Keratinocyte (primary cell): Measurements from ENCODE around the gene NAB1. TPM values are rescaled to one million over a fixed set of nuclear protein-coding genes. Genes with fewer than 3 reads are reported as not detected.

Experiments
- DNase-seq: peaks from one replicate; pipeline ENCODE4 v3.0.0-alpha.2; 2011; ENCODE audit warnings: low read depth, missing footprints, low spot score
- FAIRE-seq: peaks from 2 replicates; lab custom pipeline; 2011; peaks lifted over from hg19 to GRCh38; lab: Jason Lieb, UNC
- H2AFZ ChIP-seq: 2 replicates; pipeline ENCODE4 v1.6.0; 2012; ENCODE audit warnings: low read length, control low read depth, inconsistent platforms; ENCODE audit not compliant: control insufficient read depth
- H3K27ac ChIP-seq: 2 replicates; pipeline ENCODE4 v1.5.1; 2011; ENCODE audit warnings: low read length; ENCODE audit not compliant: control insufficient read depth, insufficient read depth
- H3K27me3 ChIP-seq: 3 replicates; pipeline ENCODE4 v1.6.0; 2011; ENCODE audit warnings: low read length; ENCODE audit not compliant: control insufficient read depth, insufficient read depth; ENCODE audit errors: extremely low read depth
- H3K36me3 ChIP-seq, 2 experiments: 2 replicates in 1 of 2; 3 replicates in 1 of 2; pipeline ENCODE4 v1.5.1; 2011; ENCODE audit warnings: low read length in 2 of 2, mild to moderate bottlenecking in 1 of 2; ENCODE audit not compliant: control insufficient read depth in 2 of 2, insufficient read depth in 2 of 2; ENCODE audit errors: extremely low read depth in 1 of 2
- H3K4me1 ChIP-seq: 3 replicates; pipeline ENCODE4 v1.5.1; 2011; ENCODE audit warnings: low read length; ENCODE audit not compliant: control insufficient read depth, insufficient read depth; ENCODE audit errors: extremely low read depth
- H3K4me2 ChIP-seq: 3 replicates; pipeline ENCODE4 v1.6.0; 2011; ENCODE audit warnings: low read depth, low read length; ENCODE audit not compliant: control insufficient read depth, insufficient read depth; ENCODE audit errors: extremely low read depth
- H3K4me3 ChIP-seq, 3 experiments: fragments of 200-600 bp in 1 of 3; sonication (generic) in 1 of 3; 2 replicates in 2 of 3; 3 replicates in 1 of 3; pipeline ENCODE4 v1.5.1; 2011 to 2016; ENCODE audit warnings: low read length in 3 of 3, mild to moderate bottlenecking in 3 of 3, control low read depth in 2 of 3, inconsistent platforms in 1 of 3, low read depth in 1 of 3, mixed read lengths in 1 of 3, mixed run types in 1 of 3, moderate library complexity in 1 of 3; ENCODE audit not compliant: control insufficient read depth in 2 of 3, insufficient read depth in 2 of 3; ENCODE audit errors: extremely low read depth in 1 of 3
- H3K79me2 ChIP-seq: 2 replicates; pipeline ENCODE4 v1.6.0; 2012; ENCODE audit warnings: low read length; ENCODE audit not compliant: control insufficient read depth, insufficient read depth
- H3K9ac ChIP-seq: 3 replicates; pipeline ENCODE4 v1.6.0; 2011; ENCODE audit warnings: low read length; ENCODE audit not compliant: control insufficient read depth, insufficient read depth; ENCODE audit errors: extremely low read depth
- H3K9me1 ChIP-seq: 3 replicates; pipeline ENCODE4 v1.6.0; 2011; ENCODE audit warnings: low read length; ENCODE audit not compliant: control insufficient read depth, insufficient read depth; ENCODE audit errors: extremely low read depth
- H3K9me3 ChIP-seq: 2 replicates; pipeline ENCODE4 v1.5.1; 2012; ENCODE audit warnings: low read depth, low read length; ENCODE audit not compliant: control insufficient read depth
- H4K20me1 ChIP-seq: 3 replicates; pipeline ENCODE4 v1.6.0; 2011; ENCODE audit warnings: low read length; ENCODE audit not compliant: control insufficient read depth, insufficient read depth; ENCODE audit errors: extremely low read depth
- EZH2 ChIP-seq: IDR thresholded peaks from one replicate; pipeline ENCODE4 v1.6.1; 2012; ENCODE audit warnings: inconsistent platforms, mild to moderate bottlenecking, low read length, moderate library complexity
- dilution Hi-C: fragments of 300-500 bp; cut with MboI; formaldehyde crosslinking; loops from one replicate; pipeline ENCODE4 v1.7.0; 2020; ENCODE audit warnings: low sequenced_read_pairs; ENCODE audit not compliant: extremely low pct_ligation_motif_present
- polyA plus RNA-seq, 5 experiments: library from polyadenylated mRNA; depleted of rRNA in 3 of 5; stranded (reverse) in 3 of 5; stranded (forward) in 1 of 5; unstranded in 1 of 5; fragments of >200 nt; gene quantifications; 1 replicate in 1 of 5; 2 replicates in 3 of 5; 3 replicates in 1 of 5; pipeline versions ENCODE4 v1.2.1 to v1.2.3, GENCODE V29; 2011 to 2012; ENCODE audit warnings: missing spikeins in 2 of 5, low read depth in 1 of 5, low replicate concordance in 1 of 5
- TF ChIP-seq, protein P1 (sequence below), 3 experiments: IDR thresholded peaks in 1 of 3; conservative IDR thresholded peaks in 1 of 3; optimal IDR thresholded peaks in 1 of 3; 2 replicates in 2 of 3; 3 replicates in 1 of 3; pipeline versions ENCODE3 to v1.5.1; 2011; ENCODE audit warnings: low read length in 3 of 3, mild to moderate bottlenecking in 3 of 3, moderate library complexity in 2 of 3, control low read depth in 1 of 3, inconsistent platforms in 1 of 3; ENCODE audit not compliant: insufficient read depth in 2 of 3; ENCODE audit errors: extremely low read depth in 1 of 3

The NAB1 gene
- polyA plus RNA-seq, 1 donor (not counting 4 experiments of a cell fraction or from before 2014, with no cell fraction given) = 24.3 TPM

DNA sequence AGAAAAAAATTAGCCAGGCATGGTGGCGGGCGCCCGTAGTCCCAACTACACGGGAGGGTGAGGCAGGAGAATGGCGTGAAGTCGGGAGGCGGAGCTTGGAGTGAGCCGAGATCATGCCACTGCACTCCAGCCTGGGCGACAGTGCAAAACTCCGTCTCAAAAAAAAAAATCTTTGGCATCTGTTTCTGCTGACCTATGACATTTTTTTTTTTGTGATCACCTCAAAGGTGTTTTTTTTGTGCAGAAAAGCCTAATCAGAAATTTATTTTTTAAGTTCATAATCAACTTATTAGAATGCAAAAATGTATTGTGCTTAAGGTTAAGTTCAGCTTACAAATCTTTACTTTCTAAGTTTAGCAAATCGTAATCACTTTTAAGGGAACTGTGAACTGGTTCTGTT, 45.6 kb downstream of the NAB1 start:
- dilution Hi-C loops = no loop called here
- Histone ChIP-seq H3K9ac (no peak overlapping the region), H3K79me2 (no peaks in the 10 kb centered on the region), H2AFZ (no peak overlapping the region), H3K27me3 (no peaks in the 10 kb centered on the region), H3K4me1 (no peaks in the 10 kb centered on the region), H3K4me3 (no peak overlapping the region), H3K9me3 (no peaks in the 10 kb centered on the region), H3K36me3 (peaks cover 0 to 2% of the 10 kb centered on the region in 2 experiments), H4K20me1 (no peaks in the 10 kb centered on the region), H3K27ac (no peak overlapping the region), H3K4me2 (no peak overlapping the region), H3K9me1 (no peaks in the 10 kb centered on the region)
- no peak for DNase-seq
- TF ChIP-seq, protein P1, sequence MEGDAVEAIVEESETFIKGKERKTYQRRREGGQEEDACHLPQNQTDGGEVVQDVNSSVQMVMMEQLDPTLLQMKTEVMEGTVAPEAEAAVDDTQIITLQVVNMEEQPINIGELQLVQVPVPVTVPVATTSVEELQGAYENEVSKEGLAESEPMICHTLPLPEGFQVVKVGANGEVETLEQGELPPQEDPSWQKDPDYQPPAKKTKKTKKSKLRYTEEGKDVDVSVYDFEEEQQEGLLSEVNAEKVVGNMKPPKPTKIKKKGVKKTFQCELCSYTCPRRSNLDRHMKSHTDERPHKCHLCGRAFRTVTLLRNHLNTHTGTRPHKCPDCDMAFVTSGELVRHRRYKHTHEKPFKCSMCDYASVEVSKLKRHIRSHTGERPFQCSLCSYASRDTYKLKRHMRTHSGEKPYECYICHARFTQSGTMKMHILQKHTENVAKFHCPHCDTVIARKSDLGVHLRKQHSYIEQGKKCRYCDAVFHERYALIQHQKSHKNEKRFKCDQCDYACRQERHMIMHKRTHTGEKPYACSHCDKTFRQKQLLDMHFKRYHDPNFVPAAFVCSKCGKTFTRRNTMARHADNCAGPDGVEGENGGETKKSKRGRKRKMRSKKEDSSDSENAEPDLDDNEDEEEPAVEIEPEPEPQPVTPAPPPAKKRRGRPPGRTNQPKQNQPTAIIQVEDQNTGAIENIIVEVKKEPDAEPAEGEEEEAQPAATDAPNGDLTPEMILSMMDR (optimal IDR thresholded peaks at IDR 0.05 in 1 of 3, IDR thresholded peaks at IDR 0.05 in 1 of 3, conservative IDR thresholded peaks at IDR 0.05 in 1 of 3; ENCODE audit: extremely low read depth in 1 of 3, insufficient read depth in 2 of 3, low read length in 3 of 3) = no peak
- TF ChIP-seq EZH2 = no peak
- no peak for FAIRE-seq

DNA sequence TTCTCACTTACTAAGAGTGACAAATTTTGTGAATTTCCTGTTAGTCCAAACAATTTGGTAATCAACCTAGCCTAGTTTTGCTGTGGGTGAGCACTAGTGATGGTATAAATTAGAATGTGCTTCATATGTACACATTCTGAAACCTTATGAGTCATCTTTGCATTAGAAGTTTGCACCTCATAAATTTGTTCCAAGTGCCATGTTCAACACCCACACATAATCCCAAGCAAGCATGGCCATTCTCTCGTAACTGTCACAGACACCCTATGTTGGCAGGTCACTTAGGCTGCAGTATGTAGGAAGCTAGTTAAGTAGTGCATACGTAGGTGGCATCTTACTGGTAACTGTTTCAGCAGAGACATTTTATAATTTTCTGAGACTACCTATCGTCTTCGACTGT, 46.9 kb downstream of the NAB1 start:
- no peak overlapping the region for H3K4me3 ChIP-seq
- H3K4me2 ChIP-seq = no peak overlapping the region
- H3K36me3 ChIP-seq = peaks cover 0 to 2% of the 10 kb centered on the region in 2 experiments
- H2AFZ ChIP-seq = no peak overlapping the region
- no peaks in the 10 kb centered on the region for H4K20me1 ChIP-seq
- no peak overlapping the region for H3K9ac ChIP-seq
- H3K9me1 ChIP-seq = no peaks in the 10 kb centered on the region
- no peaks in the 10 kb centered on the region for H3K4me1 ChIP-seq
- TF ChIP-seq EZH2 = no peak
- TF ChIP-seq, protein P1 (optimal IDR thresholded peaks at IDR 0.05 in 1 of 3, IDR thresholded peaks at IDR 0.05 in 1 of 3, conservative IDR thresholded peaks at IDR 0.05 in 1 of 3; ENCODE audit: extremely low read depth in 1 of 3, insufficient read depth in 2 of 3, low read length in 3 of 3) = no peak
- no peaks in the 10 kb centered on the region for H3K27me3 ChIP-seq
- dilution Hi-C loops = no loop called here
- H3K9me3 ChIP-seq = no peaks in the 10 kb centered on the region
- DNase-seq (no peak), FAIRE-seq (peak; percentile 53)
- H3K27ac ChIP-seq = no peak overlapping the region
- no peaks in the 10 kb centered on the region for H3K79me2 ChIP-seq
